HG02798 (cell line): ENCODE data around the gene OR11G2.
"Not testable (repeated sequence)": the region's sequence is repeated elsewhere in the genome, so short reads cannot be mapped to it uniquely, and the experiment has no call there.

Experiments used
- ATAC-seq: cut with Tn5 transposase; IDR thresholded peaks from one replicate; pipeline ENCODE4 v1.9.1; 2021; ENCODE audit warnings: mild to moderate bottlenecking; ENCODE audit not compliant: unreplicated experiment, poor library complexity

OR11G2 gene

DNA sequence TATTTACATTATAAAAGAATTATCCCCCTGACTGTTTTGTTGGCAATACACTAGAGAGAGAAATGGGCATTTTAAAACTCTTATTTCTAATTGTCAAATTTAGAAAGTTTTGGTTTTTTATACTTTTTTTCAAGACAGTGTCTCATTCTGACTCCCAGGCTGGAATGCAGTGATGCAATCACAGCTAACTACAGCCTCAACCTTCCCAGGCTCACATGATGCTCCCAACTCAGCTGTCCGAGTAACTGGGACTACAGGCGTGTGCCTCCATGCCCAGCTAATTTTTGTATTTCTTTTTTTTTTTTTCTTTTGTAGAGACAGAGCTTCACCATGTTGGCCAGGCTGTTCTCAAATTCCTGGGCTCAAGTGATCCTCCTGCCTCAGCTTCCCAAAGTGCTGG is 24.5 kb downstream of the OR11G2 start:
- no peak for ATAC-seq

DNA sequence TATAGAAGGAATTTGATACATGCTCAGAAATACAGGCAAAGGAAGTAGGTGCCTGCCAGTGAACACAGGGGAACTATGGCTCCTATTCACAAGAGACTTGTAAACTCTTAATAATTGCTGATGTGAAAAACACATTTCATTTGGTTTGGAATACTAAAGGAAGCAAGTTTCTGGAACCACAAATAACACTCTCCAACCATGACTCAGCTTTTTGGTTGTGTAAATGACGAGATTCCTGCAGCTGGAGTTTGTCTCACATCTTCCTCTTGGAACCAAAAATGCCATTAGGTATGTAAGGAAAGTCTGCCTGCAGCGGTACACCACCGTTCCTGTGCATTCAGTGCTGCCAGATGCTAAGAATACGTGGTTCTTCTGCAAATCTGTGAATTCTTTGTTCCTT is 28.3 kb downstream of the OR11G2 start:
- ATAC-seq, result no peak

DNA sequence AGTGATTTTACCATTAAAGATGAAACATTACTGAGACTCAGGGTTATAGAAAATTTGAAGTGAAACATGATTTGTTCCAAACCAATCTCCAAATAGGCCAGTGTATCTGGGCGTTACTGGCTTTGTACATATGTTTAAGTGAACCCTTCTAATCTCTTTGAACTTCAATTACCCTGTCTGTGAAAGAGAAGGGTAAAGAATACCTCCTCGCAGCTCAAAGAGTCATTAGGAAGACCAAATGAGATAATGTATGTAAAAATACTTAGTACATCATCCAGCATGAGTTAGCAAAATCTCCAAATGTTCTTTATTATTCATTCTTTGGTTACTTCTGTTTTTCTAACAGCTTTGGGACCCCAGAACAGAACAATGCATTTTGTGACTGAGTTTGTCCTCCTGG is 32.7 kb downstream of the OR11G2 start, which contains the start of gene OR11H6:
Gene OR11H6 (plus strand): TSS at position 301 of the 400 bp plus-strand sequence. CDS start 0 bp downstream, at position 301.
- no peak for ATAC-seq

DNA sequence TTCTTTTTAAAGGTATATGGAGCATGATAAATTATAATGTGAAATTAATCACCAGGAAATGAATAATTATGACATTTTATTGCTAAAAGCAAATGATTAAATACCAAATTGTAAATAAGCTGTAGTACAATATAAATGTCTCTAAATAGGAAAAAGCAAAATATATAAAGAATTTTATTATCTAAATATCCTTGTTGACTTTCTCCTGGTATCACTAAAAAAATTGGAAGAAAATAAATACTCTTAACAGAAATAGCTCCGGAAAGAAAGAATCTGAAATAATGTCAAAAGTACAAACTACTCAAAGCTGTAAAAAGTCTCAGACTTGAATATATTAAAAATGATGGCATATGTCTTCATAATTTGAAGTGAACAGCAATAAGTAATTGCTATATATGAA is 38.0 kb downstream of the OR11G2 start, which contains the start of gene OR11H7:
Gene OR11H7 (plus strand): TSS at position 301 of the 400 bp plus-strand sequence.
- ATAC-seq, result no peak

DNA sequence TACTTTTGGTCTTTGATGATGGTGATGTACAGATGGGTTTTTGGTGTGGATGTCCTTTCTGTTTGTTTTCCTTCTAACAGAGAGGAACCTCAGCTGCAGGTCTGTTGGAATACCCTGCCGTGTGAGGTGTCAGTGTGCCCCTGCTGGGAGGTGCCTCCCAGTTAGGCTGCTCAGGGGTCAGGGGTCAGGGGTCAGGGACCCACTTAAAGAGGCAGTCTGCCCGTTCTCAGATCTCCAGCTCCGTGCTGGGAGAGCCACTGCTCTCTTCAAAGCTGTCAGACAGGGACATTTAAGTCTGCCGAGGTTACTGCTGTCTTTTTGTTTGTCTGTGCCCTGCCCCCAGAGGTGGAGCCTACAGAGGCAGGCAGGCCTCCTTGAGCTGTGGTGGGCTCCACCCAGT is 44.7 kb downstream of the OR11G2 start:
- not testable (repeated sequence) for ATAC-seq

DNA sequence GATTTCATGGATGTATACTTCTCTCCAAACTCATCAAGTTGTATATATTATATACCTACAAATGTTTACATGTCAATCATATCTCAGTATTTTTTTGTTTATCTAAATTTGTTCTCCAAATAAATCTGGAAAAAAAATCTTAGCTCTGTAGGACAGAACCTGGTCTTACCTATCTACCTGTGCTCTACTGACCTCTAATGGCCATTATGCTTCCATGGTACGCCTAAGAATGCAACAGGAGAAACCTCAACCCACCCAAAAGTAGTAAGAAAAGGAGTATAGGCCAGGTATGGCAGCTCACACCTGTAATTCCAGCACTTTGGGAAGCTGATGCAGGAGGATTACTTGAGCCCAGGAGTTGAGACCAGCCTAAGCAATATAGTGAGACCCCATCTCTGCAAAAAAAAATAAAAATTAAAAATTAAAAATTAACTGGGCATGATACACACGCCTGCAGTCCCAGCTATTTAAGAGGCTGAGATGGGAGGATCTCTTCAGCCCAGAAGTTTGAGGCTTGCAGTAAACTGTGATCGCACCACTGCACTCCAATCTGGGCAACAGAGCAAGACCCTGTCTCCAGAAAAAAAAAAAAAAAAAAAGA is 57.0 kb downstream of the OR11G2 start:
- no peak for ATAC-seq
